GM21723 (cell line): ENCODE data around the gene KLHL9.
"Not testable (repeated sequence)": the region's sequence is repeated elsewhere in the genome, so short reads cannot be mapped to it uniquely, and the experiment has no call there.

Experiments
- ATAC-seq: cut with Tn5 transposase; IDR thresholded peaks from one replicate; pipeline ENCODE4 v1.9.1; 2021; ENCODE audit warnings: mild to moderate bottlenecking, moderate library complexity; ENCODE audit not compliant: unreplicated experiment

The KLHL9 gene

GRCh38 chr9:21334701-21335632 lies at the start of gene KLHL9:
Gene KLHL9 (minus strand): TSS chr9:21335404. CDS start chr9:21334859, 545 bp downstream.
- peak; percentile 91 for ATAC-seq

- ATAC-seq = no peak
Observed at GRCh38 chr9:21383627-21384026, 48.4 kb upstream of the KLHL9 start.

- peak; percentile 98 for ATAC-seq
Observed at GRCh38 chr9:21381448-21382339, 46.5 kb upstream of the KLHL9 start.

GRCh38 chr9:21371467-21371866 lies 36.3 kb upstream of the KLHL9 start:
- ATAC-seq = not testable (repeated sequence)

GRCh38 chr9:21367957-21368356 lies 32.8 kb upstream of the KLHL9 start, which contains the start of gene IFNA13:
Gene IFNA13 (minus strand): TSS chr9:21368057. CDS start chr9:21368010, 47 bp downstream.
- ATAC-seq = no peak

GRCh38 chr9:21367169-21367568 lies 32.0 kb upstream of the KLHL9 start:
- peak; percentile 93 for ATAC-seq

GRCh38 chr9:21362287-21362686 lies 27.1 kb upstream of the KLHL9 start:
- ATAC-seq = no peak

- ATAC-seq = peak; percentile 90
Observed at GRCh38 chr9:21357479-21358460, 22.6 kb upstream of the KLHL9 start.

- no peak for ATAC-seq
Observed at GRCh38 chr9:21350787-21351186, 15.6 kb upstream of the KLHL9 start, which contains the start of gene IFNA6. Gene IFNA6 (minus strand): TSS chr9:21350887. CDS start chr9:21350887, 0 bp downstream.

- ATAC-seq = no peak
Observed at GRCh38 chr9:21348430-21348970, 13.3 kb upstream of the KLHL9 start.

GRCh38 chr9:21340735-21341134 lies 5.5 kb upstream of the KLHL9 start:
- ATAC-seq = no peak

GRCh38 chr9:21336457-21336856 lies 1.3 kb upstream of the KLHL9 start:
- no peak for ATAC-seq

GRCh38 chr9:21333226-21333625 lies 2.0 kb downstream of the KLHL9 start:
- no peak for ATAC-seq

- ATAC-seq = no peak
Observed at GRCh38 chr9:21331676-21332402, 3.4 kb downstream of the KLHL9 start.

GRCh38 chr9:21326526-21327139 lies 8.6 kb downstream of the KLHL9 start:
- peak; percentile 77 for ATAC-seq

- ATAC-seq = no peak
Observed at GRCh38 chr9:21324047-21324446, 11.2 kb downstream of the KLHL9 start.

GRCh38 chr9:21322911-21323461 lies 12.2 kb downstream of the KLHL9 start:
- ATAC-seq = no peak

GRCh38 chr9:21320465-21320864 lies 14.7 kb downstream of the KLHL9 start:
- no peak for ATAC-seq
